GM13977 (cell line): ENCODE measurements around the gene ZCCHC24.

Experiments used
- DNase-seq: peaks from one replicate; pipeline ENCODE4 v3.0.0; 2012; ENCODE audit warnings: low spot score
- CTCF ChIP-seq: IDR thresholded peaks from 2 replicates; pipeline ENCODE4 v1.5.1; 2012; ENCODE audit warnings: mild to moderate bottlenecking, control low read depth; ENCODE audit not compliant: insufficient read depth; ENCODE audit errors: extremely low read depth, missing control alignments
- in situ Hi-C: fragments of 300-500 bp; cut with MboI; formaldehyde crosslinking; loops from one replicate; pipeline ENCODE4 v1.12.0; 2022; ENCODE audit warnings: low sequenced_read_pairs, low pct_unique_long_range_greater_than_20kb, mixed read lengths, inconsistent platforms; ENCODE audit not compliant: unreplicated experiment

ZCCHC24 gene

GRCh38 chr10:79418886-79419595, 26.4 kb downstream of the ZCCHC24 start:
- in situ Hi-C loops: no loop called here
- DNase-seq: no peak
- no peak for TF ChIP-seq CTCF

- in situ Hi-C loops: no loop called here
- no peak for TF ChIP-seq CTCF
- no peak for DNase-seq
These were observed 27.1 kb downstream of the ZCCHC24 start for GRCh38 chr10:79418274-79418673.

GRCh38 chr10:79417731-79418130, 27.7 kb downstream of the ZCCHC24 start:
- TF ChIP-seq CTCF: no peak
- DNase-seq: no peak
- in situ Hi-C loops: no loop called here

- TF ChIP-seq CTCF: no peak
- DNase-seq: no peak
- in situ Hi-C loops: no loop called here
These were observed 28.2 kb downstream of the ZCCHC24 start for GRCh38 chr10:79417266-79417665.

GRCh38 chr10:79416578-79417255, 28.7 kb downstream of the ZCCHC24 start:
- no peak for TF ChIP-seq CTCF
- in situ Hi-C loops: no loop called here
- DNase-seq: no peak

- DNase-seq: no peak
- in situ Hi-C loops: no loop called here
- no peak for TF ChIP-seq CTCF
These were observed 29.5 kb downstream of the ZCCHC24 start for GRCh38 chr10:79415736-79416577.
